Progenitor cell of endocrine pancreas (in vitro differentiated cells): ENCODE data around the gene NEU3. TPM values are rescaled to one million over a fixed set of nuclear protein-coding genes. Genes with fewer than 3 reads are reported as not detected.

Experiments used
- DNase-seq: peaks from one replicate; pipeline ENCODE4 v3.0.0; 2021; ENCODE audit warnings: low spot score; ENCODE audit not compliant: unreplicated experiment
- H3K27ac Mint-ChIP-seq: 2 replicates; pipeline ENCODE4 v1.8.0; 2021; ENCODE audit warnings: mild to moderate bottlenecking, moderate library complexity, mixed read lengths
- H3K27me3 Mint-ChIP-seq: 2 replicates; pipeline ENCODE4 v1.8.0; 2021; ENCODE audit warnings: mixed read lengths
- H3K36me3 Mint-ChIP-seq: 2 replicates; pipeline ENCODE4 v1.8.0; 2022; ENCODE audit warnings: mixed read lengths; ENCODE audit not compliant: insufficient read depth
- H3K4me1 Mint-ChIP-seq: 2 replicates; pipeline ENCODE4 v1.8.0; 2021; ENCODE audit warnings: low read depth, mixed read lengths
- H3K4me3 Mint-ChIP-seq: 2 replicates; pipeline ENCODE4 v1.8.0; 2021; ENCODE audit warnings: low read depth, mild to moderate bottlenecking, moderate library complexity, mixed read lengths
- H3K9me3 Mint-ChIP-seq: 2 replicates; pipeline ENCODE4 v1.8.0; 2021; ENCODE audit warnings: low read depth, mixed read lengths
- CTCF ChIP-seq: fragments of 200-600 bp; sonication (generic); IDR thresholded peaks from one replicate; pipeline ENCODE4 v1.5.0; 2021; ENCODE audit warnings: antibody characterized with exemption, mild to moderate bottlenecking; ENCODE audit not compliant: unreplicated experiment
- total RNA-seq: library from RNA; stranded (reverse); gene quantifications from 2 replicates; pipeline ENCODE4 v1.2.1, GENCODE V29; 2021

The NEU3 gene
- total RNA-seq, 1 donor from 2014 or later, result 11.2 TPM

DNA sequence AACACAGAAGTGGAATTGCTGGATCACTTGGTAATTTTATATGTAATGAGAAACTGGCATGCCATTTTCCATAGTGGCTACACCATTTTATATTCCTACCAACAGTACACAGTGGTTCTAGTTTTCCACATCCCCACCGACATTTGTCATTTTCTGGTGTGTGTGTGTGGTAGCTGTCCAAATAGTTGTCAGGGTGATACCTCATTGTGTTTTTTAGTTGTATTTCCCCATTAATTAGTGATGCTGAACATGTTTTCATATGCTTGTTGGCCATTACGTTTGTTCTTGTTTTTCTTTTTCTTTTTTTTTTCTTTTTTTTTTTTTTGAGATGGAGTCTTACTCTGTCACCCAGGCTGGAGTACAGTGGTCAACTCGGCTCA is 12.2 kb downstream of the NEU3 start:
- TF ChIP-seq CTCF, result no peak
- DNase-seq, result no peak
- Mint-ChIP-seq H3K4me3 (no peak overlapping the region), H3K27ac (no peak overlapping the region), H3K9me3 (no peaks in the 10 kb centered on the region), H3K4me1 (peaks cover 24% of the 10 kb centered on the region), H3K27me3 (no peaks in the 10 kb centered on the region), H3K36me3 (peaks cover 5% of the 10 kb centered on the region)

DNA sequence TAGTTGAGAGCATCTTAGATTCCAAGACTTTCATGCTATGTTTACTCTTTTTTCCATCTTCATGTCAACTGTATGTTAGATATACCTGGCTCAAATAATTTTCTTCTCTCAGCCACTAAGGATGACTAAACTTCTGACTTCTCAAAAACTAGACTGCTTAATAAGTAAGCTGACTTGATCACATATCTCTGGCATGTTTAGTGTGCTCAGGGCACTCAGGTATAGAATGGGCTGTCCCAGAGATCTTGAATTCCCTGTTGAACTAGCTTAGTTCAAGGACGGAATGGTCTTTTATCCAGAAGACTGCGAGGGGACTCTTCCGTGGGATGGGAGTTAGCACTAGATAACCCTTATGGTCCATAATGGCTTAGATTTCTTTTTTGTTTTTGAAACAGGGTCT is 13.0 kb downstream of the NEU3 start:
- DNase-seq, result no peak
- H3K9me3 Mint-ChIP-seq, result no peaks in the 10 kb centered on the region
- no peak overlapping the region for H3K27ac Mint-ChIP-seq
- no peaks in the 10 kb centered on the region for H3K27me3 Mint-ChIP-seq
- no peak for TF ChIP-seq CTCF
- no peak overlapping the region for H3K4me3 Mint-ChIP-seq
- peaks cover 7% of the 10 kb centered on the region for H3K36me3 Mint-ChIP-seq
- peaks cover 24% of the 10 kb centered on the region for H3K4me1 Mint-ChIP-seq

- no peak for TF ChIP-seq CTCF
- H3K4me1 Mint-ChIP-seq, result peaks cover 24% of the 10 kb centered on the region
Observed at GRCh38 chr11:75002516-75002915, 13.8 kb downstream of the NEU3 start.

DNA sequence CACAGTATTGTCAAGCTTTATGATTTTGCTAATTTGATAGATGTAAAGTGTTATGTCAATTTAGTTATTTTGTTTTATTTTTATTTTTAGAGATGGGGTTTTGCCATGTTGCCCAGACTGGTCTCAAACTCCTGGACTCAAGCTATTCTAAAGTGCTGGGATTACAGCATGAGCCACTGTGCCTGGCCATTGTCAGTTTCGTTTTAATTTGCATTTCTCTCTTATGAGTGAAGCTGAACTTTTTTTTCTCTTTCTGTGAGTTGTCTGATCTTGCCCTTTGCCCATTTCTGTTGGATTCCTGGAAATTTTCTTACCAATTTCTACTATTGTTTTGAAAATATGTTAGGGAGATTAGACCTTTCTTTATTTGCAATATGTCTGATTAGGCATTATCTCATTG is 15.5 kb downstream of the NEU3 start:
- no peaks in the 10 kb centered on the region for H3K9me3 Mint-ChIP-seq
- H3K27me3 Mint-ChIP-seq, result no peaks in the 10 kb centered on the region
- no peak overlapping the region for H3K27ac Mint-ChIP-seq
- H3K36me3 Mint-ChIP-seq, result peaks cover 9% of the 10 kb centered on the region
- peaks cover 10% of the 10 kb centered on the region for H3K4me1 Mint-ChIP-seq
- no peak overlapping the region for H3K4me3 Mint-ChIP-seq
- DNase-seq, result no peak
- no peak for TF ChIP-seq CTCF

More at GRCh38 chr11:75002516-75002915, 13.8 kb downstream of the NEU3 start:
- Mint-ChIP-seq H3K27me3 (no peaks in the 10 kb centered on the region), H3K36me3 (peaks cover 9% of the 10 kb centered on the region), H3K9me3 (no peaks in the 10 kb centered on the region), H3K4me3 (no peak overlapping the region), H3K27ac (no peak overlapping the region)
- no peak for DNase-seq

DNA sequence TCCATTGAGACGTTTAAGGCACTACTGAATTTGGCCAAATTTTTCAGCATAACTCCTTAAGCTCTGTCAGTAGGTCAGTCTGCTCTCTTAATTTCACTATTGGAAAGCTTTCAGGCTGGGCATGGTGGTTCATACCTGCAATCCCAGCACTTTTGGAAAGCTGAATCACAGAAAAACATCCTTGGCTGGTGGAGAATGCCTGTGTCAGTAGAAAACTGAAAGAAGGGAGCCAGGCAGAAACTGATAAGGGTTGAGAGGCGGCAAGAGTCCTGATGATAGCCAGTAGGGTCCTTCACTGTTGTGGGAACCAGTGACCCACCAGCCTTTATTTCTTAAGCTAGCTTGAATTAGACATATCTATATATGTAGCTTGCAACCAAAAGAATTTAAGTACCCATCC is 22.6 kb downstream of the NEU3 start:
- no peaks in the 10 kb centered on the region for H3K27me3 Mint-ChIP-seq
- TF ChIP-seq CTCF, result no peak
- no peak for DNase-seq
- no peaks in the 10 kb centered on the region for H3K4me1 Mint-ChIP-seq
- peaks cover 4% of the 10 kb centered on the region for H3K36me3 Mint-ChIP-seq
- H3K27ac Mint-ChIP-seq, result no peak overlapping the region
- H3K9me3 Mint-ChIP-seq, result no peaks in the 10 kb centered on the region
- no peak overlapping the region for H3K4me3 Mint-ChIP-seq
